GM12878 (cell line): Measurements from ENCODE around the gene GREB1.

Source experiments
- CEBPB ChIP-seq, 2 experiments: fragments of 150-350 bp in 1 of 2; IDR thresholded peaks; 2 replicates each; pipeline ENCODE4 v1.6.1; 2012 to 2014; ENCODE audit warnings: low read depth in 2 of 2, low read length in 2 of 2, borderline replicate concordance in 1 of 2, inconsistent platforms in 1 of 2
- CREB1 ChIP-seq: IDR thresholded peaks from 2 replicates; pipeline ENCODE4 v1.6.1; 2012; ENCODE audit warnings: low read depth, mild to moderate bottlenecking, inconsistent platforms
- EED ChIP-seq: sonication (generic); IDR thresholded peaks from 2 replicates; pipeline ENCODE4 v1.6.1; 2016; ENCODE audit warnings: antibody characterized with exemption, low read depth
- IKZF1 ChIP-seq: fragments of 450-650 bp; conservative IDR thresholded peaks from 2 replicates; pipeline ENCODE4 v1.6.1; 2017; ENCODE audit warnings: antibody characterized with exemption, mild to moderate bottlenecking
- SIX5 ChIP-seq: IDR thresholded peaks from 2 replicates; pipeline ENCODE4 v1.6.1; 2011; ENCODE audit warnings: mild to moderate bottlenecking, low read depth, low read length, moderate library complexity; ENCODE audit not compliant: severe bottlenecking
- SREBF2 ChIP-seq: IDR thresholded peaks from 2 replicates; pipeline ENCODE4 v1.6.1; 2012; ENCODE audit warnings: mild to moderate bottlenecking, low read length
- SUZ12 ChIP-seq: fragments of 200-600 bp; sonication (generic); IDR thresholded peaks from one replicate; pipeline ENCODE4 v1.6.1; 2018; ENCODE audit warnings: antibody characterized with exemption, mild to moderate bottlenecking; ENCODE audit not compliant: unreplicated experiment
- TAF1 ChIP-seq: IDR thresholded peaks from 2 replicates; pipeline ENCODE4 v1.6.1; 2011; ENCODE audit warnings: mild to moderate bottlenecking, low read depth, low read length, borderline replicate concordance
- USF2 ChIP-seq: IDR thresholded peaks from 2 replicates; pipeline ENCODE4 v1.6.1; 2011; ENCODE audit warnings: low read depth, low read length, improper control_type of control experiment, borderline replicate concordance
- TF ChIP-seq, protein P1 (sequence below), 3 experiments: IDR thresholded peaks in 2 of 3; conservative IDR thresholded peaks in 1 of 3; 2 replicates each; pipeline ENCODE4 v1.5.1; 2011; ENCODE audit warnings: low read depth in 3 of 3, low read length in 3 of 3, mild to moderate bottlenecking in 3 of 3, control low read depth in 2 of 3, moderate library complexity in 2 of 3, inconsistent platforms in 1 of 3, mixed read lengths in 1 of 3; ENCODE audit not compliant: control insufficient read depth in 2 of 3, insufficient read depth in 1 of 3; ENCODE audit errors: extremely low read depth in 1 of 3

DNA sequence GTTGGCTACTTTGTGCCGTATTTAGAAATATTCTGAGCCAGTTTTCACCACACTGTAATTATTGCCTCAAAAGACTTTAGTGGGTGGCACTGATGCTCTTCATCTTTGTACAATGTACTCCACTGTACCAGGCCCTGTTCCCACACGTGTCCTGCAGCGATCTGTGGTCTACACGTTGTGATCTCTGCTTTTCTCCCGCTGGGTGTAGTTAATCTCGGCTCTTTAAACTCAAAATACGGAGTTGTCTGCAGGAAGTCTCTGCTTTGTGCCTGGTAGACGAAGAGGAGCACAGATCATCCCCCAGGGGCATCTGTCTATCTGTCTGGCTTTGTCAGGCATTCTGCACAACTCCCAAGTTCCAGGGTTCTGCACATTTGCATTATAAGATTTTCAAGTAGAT lies 12.1 kb upstream of the GREB1 start:
- TF ChIP-seq IKZF1 (no peak), CEBPB (IDR thresholded peaks at IDR 0.05; ENCODE audit: borderline replicate concordance in 1 of 2, low read depth in 2 of 2, low read length in 2 of 2) (no peak), SUZ12 (no peak), SIX5 (no peak), USF2 (no peak), TAF1 (no peak), SREBF2 (no peak), CREB1 (no peak), EED (no peak)
- TF ChIP-seq, protein P1, sequence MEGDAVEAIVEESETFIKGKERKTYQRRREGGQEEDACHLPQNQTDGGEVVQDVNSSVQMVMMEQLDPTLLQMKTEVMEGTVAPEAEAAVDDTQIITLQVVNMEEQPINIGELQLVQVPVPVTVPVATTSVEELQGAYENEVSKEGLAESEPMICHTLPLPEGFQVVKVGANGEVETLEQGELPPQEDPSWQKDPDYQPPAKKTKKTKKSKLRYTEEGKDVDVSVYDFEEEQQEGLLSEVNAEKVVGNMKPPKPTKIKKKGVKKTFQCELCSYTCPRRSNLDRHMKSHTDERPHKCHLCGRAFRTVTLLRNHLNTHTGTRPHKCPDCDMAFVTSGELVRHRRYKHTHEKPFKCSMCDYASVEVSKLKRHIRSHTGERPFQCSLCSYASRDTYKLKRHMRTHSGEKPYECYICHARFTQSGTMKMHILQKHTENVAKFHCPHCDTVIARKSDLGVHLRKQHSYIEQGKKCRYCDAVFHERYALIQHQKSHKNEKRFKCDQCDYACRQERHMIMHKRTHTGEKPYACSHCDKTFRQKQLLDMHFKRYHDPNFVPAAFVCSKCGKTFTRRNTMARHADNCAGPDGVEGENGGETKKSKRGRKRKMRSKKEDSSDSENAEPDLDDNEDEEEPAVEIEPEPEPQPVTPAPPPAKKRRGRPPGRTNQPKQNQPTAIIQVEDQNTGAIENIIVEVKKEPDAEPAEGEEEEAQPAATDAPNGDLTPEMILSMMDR (IDR thresholded peaks at IDR 0.05 in 2 of 3, conservative IDR thresholded peaks at IDR 0.05 in 1 of 3; ENCODE audit: control insufficient read depth in 2 of 3, extremely low read depth in 1 of 3, insufficient read depth in 1 of 3, low read depth in 3 of 3, low read length in 3 of 3) = no peak
